ENCODE results near the gene DUSP2. TPM values are rescaled to one million over a fixed set of nuclear protein-coding genes. Genes with fewer than 3 reads are reported as not detected.

Gene DUSP2
- total and polyA plus RNA-seq, 8 donors = 3.6 to 9.4 (median 6.0) TPM

DNA sequence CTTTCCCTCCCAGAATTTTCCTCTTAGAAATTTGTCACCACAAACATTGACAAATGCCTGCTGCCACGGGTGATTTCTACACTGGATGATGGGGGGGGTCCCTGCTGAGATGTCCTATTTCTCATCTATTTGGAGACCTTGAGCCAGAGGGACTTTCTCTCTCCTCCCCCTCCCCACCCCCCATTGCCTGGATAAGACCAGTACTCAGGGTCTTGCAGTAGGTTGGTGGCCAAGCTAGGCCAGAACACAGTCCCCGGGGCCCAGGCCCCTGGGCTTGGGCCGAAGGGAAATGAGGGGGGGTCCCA is 560 bp upstream of the DUSP2 start:
- no peak for TF ChIP-seq EP300 (IDR thresholded peaks at IDR 0.05)
- TF ChIP-seq POLR2A (IDR thresholded peaks at IDR 0.05) = no peak
- TF ChIP-seq, protein P1, sequence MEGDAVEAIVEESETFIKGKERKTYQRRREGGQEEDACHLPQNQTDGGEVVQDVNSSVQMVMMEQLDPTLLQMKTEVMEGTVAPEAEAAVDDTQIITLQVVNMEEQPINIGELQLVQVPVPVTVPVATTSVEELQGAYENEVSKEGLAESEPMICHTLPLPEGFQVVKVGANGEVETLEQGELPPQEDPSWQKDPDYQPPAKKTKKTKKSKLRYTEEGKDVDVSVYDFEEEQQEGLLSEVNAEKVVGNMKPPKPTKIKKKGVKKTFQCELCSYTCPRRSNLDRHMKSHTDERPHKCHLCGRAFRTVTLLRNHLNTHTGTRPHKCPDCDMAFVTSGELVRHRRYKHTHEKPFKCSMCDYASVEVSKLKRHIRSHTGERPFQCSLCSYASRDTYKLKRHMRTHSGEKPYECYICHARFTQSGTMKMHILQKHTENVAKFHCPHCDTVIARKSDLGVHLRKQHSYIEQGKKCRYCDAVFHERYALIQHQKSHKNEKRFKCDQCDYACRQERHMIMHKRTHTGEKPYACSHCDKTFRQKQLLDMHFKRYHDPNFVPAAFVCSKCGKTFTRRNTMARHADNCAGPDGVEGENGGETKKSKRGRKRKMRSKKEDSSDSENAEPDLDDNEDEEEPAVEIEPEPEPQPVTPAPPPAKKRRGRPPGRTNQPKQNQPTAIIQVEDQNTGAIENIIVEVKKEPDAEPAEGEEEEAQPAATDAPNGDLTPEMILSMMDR (IDR thresholded peaks at IDR 0.05) = no peak
- no peak for TF ChIP-seq POLR2AphosphoS5 (IDR thresholded peaks at IDR 0.05)
- Histone ChIP-seq H3K27ac (peak overlapping the region; percentile 40 to 83 (median 74)), H3K4me3 (peak overlapping the region; percentile 54 to 68 (median 64)), H3K4me1 (peaks cover 14 to 55% (median 37%) of the 10 kb centered on the region in 4 donors), H3K27me3 (no peaks in the 10 kb centered on the region), H3K9me3 (no peaks in the 10 kb centered on the region), H3K36me3 (no peaks in the 10 kb centered on the region)
- intact Hi-C loops (cut with DNase I; ENCODE audit: low total_unique reads) = no loop called here
- 49 to 62% (median 50%) methylated on average over 3 of the region's 3 CpGs for WGBS, 5 donors
- no peak for DNase-seq

DNA sequence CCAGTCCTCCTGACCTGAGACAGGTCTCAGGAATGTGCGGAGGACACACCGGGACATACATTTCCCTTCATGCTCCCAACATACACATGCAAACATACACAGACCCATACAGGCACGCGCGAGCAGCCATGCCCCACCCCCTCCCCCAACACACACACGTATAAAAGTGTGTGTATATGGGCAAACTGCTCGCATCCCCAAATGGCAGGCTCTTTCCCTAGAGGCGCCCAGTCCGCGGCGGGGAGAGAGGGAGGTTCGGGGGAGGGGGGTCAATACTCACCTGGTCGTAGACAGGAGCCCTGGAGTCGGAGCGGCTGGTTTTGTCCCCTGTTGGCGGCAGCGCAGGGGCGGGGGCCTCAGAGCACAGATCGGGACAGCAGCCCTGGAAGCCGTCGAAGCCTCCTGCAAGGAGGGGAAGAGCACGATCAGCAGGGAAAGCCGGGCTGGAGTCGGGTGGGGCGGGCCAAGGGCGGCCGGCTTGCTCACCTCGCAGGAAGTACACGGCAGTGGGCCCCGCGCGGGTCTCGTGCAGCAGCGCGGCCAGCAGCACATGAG is 682 bp downstream of the DUSP2 start:
- no peaks in the 10 kb centered on the region for H3K27me3 ChIP-seq
- intact Hi-C loops (cut with DNase I; ENCODE audit: low total_unique reads) = no loop called here
- H3K4me1 ChIP-seq = peaks cover 14 to 55% (median 37%) of the 10 kb centered on the region in 4 donors
- WGBS, 5 donors = 2 to 11% (median 4%) methylated on average over 29 to 35 of the region's 35 CpGs
- TF ChIP-seq POLR2AphosphoS5 (IDR thresholded peaks at IDR 0.05) = no peak
- H3K9me3 ChIP-seq = no peaks in the 10 kb centered on the region
- H3K4me3 ChIP-seq = peak overlapping the region; percentile 54 to 68 (median 64)
- peak overlapping the region; percentile 39 to 83 (median 67) for H3K27ac ChIP-seq
- H3K36me3 ChIP-seq = no peaks in the 10 kb centered on the region
- DNase-seq = no peak

DNA sequence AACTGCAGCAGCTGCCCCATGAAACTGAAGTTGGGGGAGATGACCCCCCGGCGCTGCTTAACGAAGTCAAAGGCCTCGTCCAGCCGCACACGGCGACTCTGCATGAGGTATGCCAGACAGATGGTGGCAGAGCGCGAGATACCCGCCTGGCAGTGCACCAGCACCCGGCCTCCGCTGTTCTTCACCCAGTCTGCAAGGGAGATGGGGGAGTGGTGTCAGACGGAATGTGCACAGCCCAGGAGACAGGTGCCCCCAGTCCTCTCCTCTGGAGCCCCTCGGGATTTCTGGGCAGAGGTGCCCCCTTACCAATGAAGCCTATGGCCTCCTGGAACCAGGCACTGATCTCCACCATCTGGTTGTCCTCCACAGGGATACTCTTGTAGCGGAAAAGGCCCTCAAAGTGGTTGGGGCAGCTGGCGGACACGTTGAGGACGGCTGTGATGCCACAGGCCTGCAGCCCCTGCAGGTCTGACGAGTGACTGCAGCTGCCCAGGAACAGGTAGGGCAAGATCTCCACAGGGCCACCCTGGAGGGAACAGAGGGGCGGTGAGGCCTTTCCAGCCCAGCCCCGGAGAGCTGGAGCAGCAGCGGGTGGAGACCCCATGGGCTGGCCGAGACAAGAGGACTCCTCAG is 1.3 kb downstream of the DUSP2 start:
- DNase-seq = peak; percentile 48 to 65
- peak overlapping the region; percentile 54 to 68 (median 64) for H3K4me3 ChIP-seq
- no peak for TF ChIP-seq POLR2A (IDR thresholded peaks at IDR 0.05)
- TF ChIP-seq, protein P1 (IDR thresholded peaks at IDR 0.05) = peak in 3 of 7 experiments; percentile 14 to 41 (median 16)
- H3K9me3 ChIP-seq = no peaks in the 10 kb centered on the region
- 68 to 83% (median 73%) methylated on average over 6 to 23 of the region's 23 CpGs for WGBS, 5 donors
- peaks cover 14 to 54% (median 38%) of the 10 kb centered on the region in 4 donors for H3K4me1 ChIP-seq
- H3K36me3 ChIP-seq = no peaks in the 10 kb centered on the region
- intact Hi-C loops (cut with DNase I; ENCODE audit: low total_unique reads) = no loop called here
- no peaks in the 10 kb centered on the region for H3K27me3 ChIP-seq
- peak overlapping the region in 2 of 5 donors; percentile 75 to 83 for H3K27ac ChIP-seq

DNA sequence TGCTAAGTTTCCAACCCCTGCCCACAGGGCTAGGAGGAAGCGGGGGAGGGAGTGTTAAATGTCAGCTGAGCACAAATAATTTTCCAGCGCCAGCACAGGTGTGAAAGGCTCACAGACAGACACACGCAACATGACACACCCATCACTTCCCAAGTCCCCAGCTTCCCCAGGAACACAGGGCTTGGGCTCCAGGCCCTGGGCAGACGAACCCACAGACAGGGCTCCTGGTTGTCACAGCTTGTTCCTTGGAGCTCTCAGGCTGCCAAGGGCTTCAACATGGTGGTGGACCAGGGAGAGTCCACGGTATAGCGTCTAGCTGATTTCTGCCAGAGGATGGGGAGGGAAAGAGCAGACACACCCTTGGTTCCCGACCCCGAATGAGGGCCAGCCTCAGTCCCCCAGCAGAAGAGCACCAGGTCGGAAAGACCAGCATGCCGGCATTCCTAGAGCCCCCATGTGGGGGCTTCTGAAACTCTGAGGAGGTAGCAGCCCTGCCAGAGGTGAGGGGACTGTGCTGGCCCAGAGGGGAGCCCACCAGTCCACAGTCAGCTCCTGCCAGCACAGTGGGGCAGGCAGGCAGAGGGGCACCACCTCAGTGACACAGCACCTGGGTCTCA is 1.9 kb downstream of the DUSP2 start:
- no peak for TF ChIP-seq EP300 (IDR thresholded peaks at IDR 0.05)
- no peak for TF ChIP-seq POLR2AphosphoS5 (IDR thresholded peaks at IDR 0.05)
- TF ChIP-seq POLR2A (IDR thresholded peaks at IDR 0.05) = no peak
- TF ChIP-seq, protein P1 (IDR thresholded peaks at IDR 0.05) = no peak
- Histone ChIP-seq H3K27me3 (peaks cover 0 to 4% (median 0%) of the 10 kb centered on the region in 3 donors), H3K4me1 (peaks cover 14 to 54% (median 37%) of the 10 kb centered on the region in 4 donors), H3K36me3 (no peaks in the 10 kb centered on the region), H3K27ac (peak overlapping the region in 1 of 5 donors; percentile 75), H3K9me3 (no peaks in the 10 kb centered on the region), H3K4me3 (peak overlapping the region; percentile 54 to 68 (median 64))
- intact Hi-C loops (cut with DNase I; ENCODE audit: low total_unique reads) = no loop called here
- no peak for DNase-seq
- 75 to 82% (median 80%) methylated on average over 6 to 10 of the region's 10 CpGs for WGBS, 5 donors
